Muscle layer of colon (tissue), 2 donors: ENCODE measurements around the gene FAIM2.
A peak's percentile ranks its signal among the peaks of the same experiment; 100 is the strongest.

Source experiments
- H3K27ac ChIP-seq: one replicate; pipeline ENCODE4 v1.7.0; 2013; ENCODE audit warnings: low read depth, mild to moderate bottlenecking, low read length, moderate library complexity
- H3K27me3 ChIP-seq, 2 donors: one replicate each; pipeline ENCODE4 v1.7.0; 2013; ENCODE audit warnings: low read length in 2 of 2, mild to moderate bottlenecking in 2 of 2; ENCODE audit not compliant: insufficient read depth in 2 of 2, control insufficient read depth in 1 of 2
- H3K36me3 ChIP-seq: one replicate; pipeline ENCODE4 v1.7.0; 2013; ENCODE audit warnings: mild to moderate bottlenecking, low read length; ENCODE audit not compliant: insufficient read depth
- H3K4me1 ChIP-seq: one replicate; pipeline ENCODE4 v1.7.0; 2013; ENCODE audit warnings: mild to moderate bottlenecking, low read length; ENCODE audit not compliant: insufficient read depth
- H3K4me3 ChIP-seq, 2 donors: one replicate each; pipeline ENCODE4 v1.7.0; 2013; ENCODE audit warnings: low read length in 2 of 2, low read depth in 1 of 2, mild to moderate bottlenecking in 1 of 2, moderate library complexity in 1 of 2
- H3K9ac ChIP-seq: one replicate; pipeline ENCODE4 v1.7.0; 2013; ENCODE audit warnings: low read length
- H3K9me3 ChIP-seq: one replicate; pipeline ENCODE4 v1.7.0; 2013; ENCODE audit warnings: mild to moderate bottlenecking, low read length
- donor health status: abdominal sarcoma.
- donor health status: Adenocarcinoma of cecum.

The FAIM2 gene

GRCh38 chr12:49903700-49904423, at the start of gene FAIM2:
Gene FAIM2 (minus strand): TSS chr12:49903900. CDS start chr12:49903792, 108 bp downstream.
- H3K36me3 ChIP-seq = no peaks in the 10 kb centered on the region
- no peak within 1 kb of the TSS for H3K9ac ChIP-seq
- H3K9me3 ChIP-seq = no peaks in the 10 kb centered on the region
- peak within 1 kb of the TSS; percentile 24 for H3K27ac ChIP-seq
- no peaks in the 10 kb centered on the region for H3K4me1 ChIP-seq
- H3K27me3 ChIP-seq = peaks cover 0 to 10% of the 10 kb centered on the region in 2 donors
- peak within 1 kb of the TSS in 1 of 2 donors; percentile 43 for H3K4me3 ChIP-seq

- Histone ChIP-seq H3K36me3 (no peaks in the 10 kb centered on the region), H3K27ac (no peak overlapping the region), H3K9me3 (no peaks in the 10 kb centered on the region), H3K4me1 (no peaks in the 10 kb centered on the region), H3K9ac (no peak overlapping the region), H3K4me3 (no peak overlapping the region), H3K27me3 (peaks cover 35 to 51% of the 10 kb centered on the region in 2 donors)
Measured at GRCh38 chr12:49953151-49953550, 49.5 kb upstream of the FAIM2 start.

- Histone ChIP-seq H3K4me3 (no peak overlapping the region), H3K4me1 (no peaks in the 10 kb centered on the region), H3K36me3 (no peaks in the 10 kb centered on the region), H3K27me3 (peaks cover 28 to 45% of the 10 kb centered on the region in 2 donors), H3K9ac (no peak overlapping the region), H3K9me3 (no peaks in the 10 kb centered on the region), H3K27ac (no peak overlapping the region)
Measured at GRCh38 chr12:49952391-49953055, 48.8 kb upstream of the FAIM2 start.

- Histone ChIP-seq H3K4me3 (no peak overlapping the region), H3K27ac (no peak overlapping the region), H3K27me3 (peaks cover 25 to 36% of the 10 kb centered on the region in 2 donors), H3K9ac (no peak overlapping the region), H3K4me1 (no peaks in the 10 kb centered on the region), H3K36me3 (no peaks in the 10 kb centered on the region), H3K9me3 (no peaks in the 10 kb centered on the region)
Measured at GRCh38 chr12:49951411-49952240, 47.9 kb upstream of the FAIM2 start.

- no peak within 1 kb of the TSS for H3K4me3 ChIP-seq
- H3K36me3 ChIP-seq = no peaks in the 10 kb centered on the region
- peaks cover 15 to 25% of the 10 kb centered on the region in 2 donors for H3K27me3 ChIP-seq
- no peak within 1 kb of the TSS for H3K27ac ChIP-seq
- no peaks in the 10 kb centered on the region for H3K9me3 ChIP-seq
- no peaks in the 10 kb centered on the region for H3K4me1 ChIP-seq
- no peak within 1 kb of the TSS for H3K9ac ChIP-seq
Measured at GRCh38 chr12:49950273-49951251, 46.9 kb upstream of the FAIM2 start, which contains the start of gene AQP2. Gene AQP2 (plus strand): TSS chr12:49950737. CDS start chr12:49950831, 94 bp downstream.

GRCh38 chr12:49949866-49950265, 46.2 kb upstream of the FAIM2 start:
- Histone ChIP-seq H3K4me3 (no peak overlapping the region), H3K4me1 (no peaks in the 10 kb centered on the region), H3K36me3 (no peaks in the 10 kb centered on the region), H3K27me3 (peaks cover 8 to 18% of the 10 kb centered on the region in 2 donors), H3K9ac (no peak overlapping the region), H3K27ac (no peak overlapping the region), H3K9me3 (no peaks in the 10 kb centered on the region)

- Histone ChIP-seq H3K27me3 (peaks cover under 1 to 11% of the 10 kb centered on the region in 2 donors), H3K27ac (no peak overlapping the region), H3K36me3 (no peaks in the 10 kb centered on the region), H3K4me1 (no peaks in the 10 kb centered on the region), H3K9me3 (no peaks in the 10 kb centered on the region), H3K4me3 (no peak overlapping the region), H3K9ac (no peak overlapping the region)
Measured at GRCh38 chr12:49948866-49949845, 45.5 kb upstream of the FAIM2 start.

GRCh38 chr12:49947593-49948226, 44.0 kb upstream of the FAIM2 start:
- no peaks in the 10 kb centered on the region for H3K9me3 ChIP-seq
- no peak overlapping the region for H3K4me3 ChIP-seq
- no peak overlapping the region for H3K27ac ChIP-seq
- H3K27me3 ChIP-seq = peaks cover 0 to 4% of the 10 kb centered on the region in 2 donors
- no peaks in the 10 kb centered on the region for H3K36me3 ChIP-seq
- no peak overlapping the region for H3K9ac ChIP-seq
- H3K4me1 ChIP-seq = no peaks in the 10 kb centered on the region

GRCh38 chr12:49946497-49946896, 42.8 kb upstream of the FAIM2 start:
- H3K4me3 ChIP-seq = no peak overlapping the region
- H3K9me3 ChIP-seq = no peaks in the 10 kb centered on the region
- no peak overlapping the region for H3K9ac ChIP-seq
- H3K4me1 ChIP-seq = no peaks in the 10 kb centered on the region
- no peaks in the 10 kb centered on the region for H3K27me3 ChIP-seq
- no peaks in the 10 kb centered on the region for H3K36me3 ChIP-seq
- H3K27ac ChIP-seq = no peak overlapping the region
